Measurements from ENCODE around the gene USP48.

The USP48 gene

GRCh38 chr1:21662426-21663247 is 120.3 kb downstream of the USP48 start:
- Histone ChIP-seq H3K36me3 (ENCODE audit: insufficient read depth, low read length) (no peaks in the 10 kb centered on the region), H3K9me3 (replicated peaks; ENCODE audit: low read length) (no peaks in the 10 kb centered on the region), H3K9ac (ENCODE audit: low read depth, low read length) (no peak overlapping the region), H3K27me3 (ENCODE audit: control insufficient read depth, insufficient read depth, low read length) (peaks cover 78% of the 10 kb centered on the region), H3K4me2 (ENCODE audit: low read length) (no peak overlapping the region), H3K4me3 (ENCODE audit: low read length) (no peak overlapping the region), H3K4me1 (ENCODE audit: control insufficient read depth, insufficient read depth, low read length) (peaks cover 10% of the 10 kb centered on the region)

- Histone ChIP-seq H3K36me3 (ENCODE audit: insufficient read depth, low read length) (no peaks in the 10 kb centered on the region), H3K4me2 (ENCODE audit: low read length) (no peak overlapping the region), H3K4me1 (ENCODE audit: control insufficient read depth, insufficient read depth, low read length) (peaks cover 10% of the 10 kb centered on the region), H3K4me3 (ENCODE audit: low read length) (no peak overlapping the region), H3K9me3 (replicated peaks; ENCODE audit: low read length) (no peaks in the 10 kb centered on the region), H3K9ac (ENCODE audit: low read depth, low read length) (no peak overlapping the region), H3K27me3 (ENCODE audit: control insufficient read depth, insufficient read depth, low read length) (peaks cover 73% of the 10 kb centered on the region)
These were observed 121.1 kb downstream of the USP48 start for GRCh38 chr1:21661886-21662285.

- Histone ChIP-seq H3K9ac (ENCODE audit: low read depth, low read length) (no peak overlapping the region), H3K27me3 (ENCODE audit: control insufficient read depth, insufficient read depth, low read length) (peaks cover 64% of the 10 kb centered on the region), H3K4me2 (ENCODE audit: low read length) (no peak overlapping the region), H3K9me3 (replicated peaks; ENCODE audit: low read length) (no peaks in the 10 kb centered on the region), H3K36me3 (ENCODE audit: insufficient read depth, low read length) (no peaks in the 10 kb centered on the region), H3K4me1 (ENCODE audit: control insufficient read depth, insufficient read depth, low read length) (peaks cover 4% of the 10 kb centered on the region), H3K4me3 (ENCODE audit: low read length) (no peak overlapping the region)
These were observed 123.0 kb downstream of the USP48 start for GRCh38 chr1:21659924-21660326.

GRCh38 chr1:21659099-21659923 is 123.6 kb downstream of the USP48 start:
- no peak overlapping the region for H3K9ac ChIP-seq (ENCODE audit: low read depth, low read length)
- peaks cover 61% of the 10 kb centered on the region for H3K27me3 ChIP-seq (ENCODE audit: control insufficient read depth, insufficient read depth, low read length)
- peak overlapping the region; percentile 51 for H3K4me3 ChIP-seq (ENCODE audit: low read length)
- H3K4me1 ChIP-seq (ENCODE audit: control insufficient read depth, insufficient read depth, low read length): peaks cover 4% of the 10 kb centered on the region
- H3K36me3 ChIP-seq (ENCODE audit: insufficient read depth, low read length): no peaks in the 10 kb centered on the region
- no peaks in the 10 kb centered on the region for H3K9me3 ChIP-seq (replicated peaks; ENCODE audit: low read length)
- H3K4me2 ChIP-seq (ENCODE audit: low read length): peak overlapping the region; percentile 74

DNA sequence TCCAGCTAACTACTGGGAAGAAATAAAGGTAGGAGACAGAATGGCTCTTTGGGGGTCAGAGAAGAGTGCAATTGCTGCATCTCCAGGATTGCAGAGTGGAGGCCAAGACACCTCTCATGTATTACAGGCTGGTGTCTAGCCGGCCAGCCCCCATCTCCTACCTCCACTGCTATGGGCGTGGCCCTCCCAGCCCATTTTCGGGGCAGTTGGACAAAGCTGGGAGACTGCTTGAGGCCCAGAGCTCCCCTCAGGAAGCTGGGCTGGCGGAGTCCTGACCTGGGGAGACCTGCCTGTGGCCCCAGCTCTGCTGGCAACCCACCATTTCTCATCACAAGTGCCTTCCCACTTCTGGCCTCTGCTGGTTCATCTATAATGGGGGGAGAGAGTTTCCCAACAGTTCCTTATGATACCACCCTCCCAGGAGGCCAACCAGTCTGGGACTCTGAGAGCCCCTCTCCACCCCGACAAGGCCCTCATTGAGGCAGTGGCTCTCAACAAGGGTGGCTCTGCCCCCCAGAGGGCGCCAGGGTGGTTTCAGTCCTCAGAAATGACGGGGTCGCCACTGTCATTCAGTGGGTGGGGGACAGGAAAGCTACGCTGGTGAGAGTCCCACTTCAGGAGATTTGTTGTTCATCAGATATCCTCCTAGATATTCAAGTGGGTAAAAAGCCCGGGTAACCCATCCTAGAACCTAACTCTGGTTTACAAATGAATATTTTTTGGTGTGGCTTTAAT is 125.3 kb downstream of the USP48 start:
- H3K9me3 ChIP-seq (replicated peaks; ENCODE audit: low read length): no peaks in the 10 kb centered on the region
- H3K4me1 ChIP-seq (ENCODE audit: control insufficient read depth, insufficient read depth, low read length): peaks cover 4% of the 10 kb centered on the region
- H3K27me3 ChIP-seq (ENCODE audit: control insufficient read depth, insufficient read depth, low read length): peaks cover 54% of the 10 kb centered on the region
- no peak overlapping the region for H3K9ac ChIP-seq (ENCODE audit: low read depth, low read length)
- no peak overlapping the region for H3K4me3 ChIP-seq (ENCODE audit: low read length)
- no peak overlapping the region for H3K4me2 ChIP-seq (ENCODE audit: low read length)
- no peaks in the 10 kb centered on the region for H3K36me3 ChIP-seq (ENCODE audit: insufficient read depth, low read length)

- H3K27me3 ChIP-seq (ENCODE audit: control insufficient read depth, insufficient read depth, low read length): peaks cover 50% of the 10 kb centered on the region
- H3K36me3 ChIP-seq (ENCODE audit: insufficient read depth, low read length): no peaks in the 10 kb centered on the region
- no peak overlapping the region for H3K4me3 ChIP-seq (ENCODE audit: low read length)
- no peak overlapping the region for H3K4me2 ChIP-seq (ENCODE audit: low read length)
- H3K9me3 ChIP-seq (replicated peaks; ENCODE audit: low read length): no peaks in the 10 kb centered on the region
- peaks cover 9% of the 10 kb centered on the region for H3K4me1 ChIP-seq (ENCODE audit: control insufficient read depth, insufficient read depth, low read length)
- H3K9ac ChIP-seq (ENCODE audit: low read depth, low read length): no peak overlapping the region
These were observed 127.2 kb downstream of the USP48 start for GRCh38 chr1:21655748-21656147.

DNA sequence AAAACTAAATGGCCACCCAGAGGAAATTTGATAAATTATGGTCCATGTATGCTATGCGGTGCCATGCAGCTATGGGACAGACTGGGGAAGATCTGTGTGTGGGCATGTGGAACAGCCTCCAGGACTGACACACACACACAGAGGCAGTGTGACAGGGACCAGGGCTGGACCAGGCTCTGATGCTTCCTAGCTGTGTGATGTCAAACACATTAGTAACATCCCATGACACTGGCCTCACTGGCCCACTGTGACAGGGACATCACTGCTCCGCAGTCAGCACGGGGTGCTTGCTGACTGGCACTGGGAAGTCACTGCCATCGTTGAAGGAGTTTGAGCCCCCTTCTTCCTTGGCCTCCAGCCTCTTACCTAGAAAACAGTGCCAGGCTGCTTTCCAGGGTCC is 127.7 kb downstream of the USP48 start:
- Histone ChIP-seq H3K36me3 (ENCODE audit: insufficient read depth, low read length) (no peaks in the 10 kb centered on the region), H3K4me2 (ENCODE audit: low read length) (no peak overlapping the region), H3K9me3 (replicated peaks; ENCODE audit: low read length) (no peaks in the 10 kb centered on the region), H3K4me1 (ENCODE audit: control insufficient read depth, insufficient read depth, low read length) (peaks cover 9% of the 10 kb centered on the region), H3K4me3 (ENCODE audit: low read length) (no peak overlapping the region), H3K27me3 (ENCODE audit: control insufficient read depth, insufficient read depth, low read length) (peaks cover 52% of the 10 kb centered on the region), H3K9ac (ENCODE audit: low read depth, low read length) (no peak overlapping the region)

- Histone ChIP-seq H3K27me3 (ENCODE audit: control insufficient read depth, insufficient read depth, low read length) (peaks cover 53% of the 10 kb centered on the region), H3K9ac (ENCODE audit: low read depth, low read length) (no peak overlapping the region), H3K9me3 (replicated peaks; ENCODE audit: low read length) (no peaks in the 10 kb centered on the region), H3K36me3 (ENCODE audit: insufficient read depth, low read length) (no peaks in the 10 kb centered on the region), H3K4me2 (ENCODE audit: low read length) (no peak overlapping the region), H3K4me3 (ENCODE audit: low read length) (no peak overlapping the region), H3K4me1 (ENCODE audit: control insufficient read depth, insufficient read depth, low read length) (peaks cover 6% of the 10 kb centered on the region)
These were observed 128.7 kb downstream of the USP48 start for GRCh38 chr1:21654209-21654608.

GRCh38 chr1:21653744-21654100 is 129.2 kb downstream of the USP48 start:
- Histone ChIP-seq H3K4me2 (ENCODE audit: low read length) (no peak overlapping the region), H3K4me1 (ENCODE audit: control insufficient read depth, insufficient read depth, low read length) (peaks cover 5% of the 10 kb centered on the region), H3K4me3 (ENCODE audit: low read length) (no peak overlapping the region), H3K27me3 (ENCODE audit: control insufficient read depth, insufficient read depth, low read length) (peaks cover 58% of the 10 kb centered on the region), H3K9ac (ENCODE audit: low read depth, low read length) (no peak overlapping the region), H3K36me3 (ENCODE audit: insufficient read depth, low read length) (no peaks in the 10 kb centered on the region), H3K9me3 (replicated peaks; ENCODE audit: low read length) (no peaks in the 10 kb centered on the region)

- no peak overlapping the region for H3K4me2 ChIP-seq (ENCODE audit: low read length)
- H3K4me1 ChIP-seq (ENCODE audit: control insufficient read depth, insufficient read depth, low read length): peaks cover 5% of the 10 kb centered on the region
- H3K36me3 ChIP-seq (ENCODE audit: insufficient read depth, low read length): no peaks in the 10 kb centered on the region
- H3K9me3 ChIP-seq (replicated peaks; ENCODE audit: low read length): no peaks in the 10 kb centered on the region
- H3K4me3 ChIP-seq (ENCODE audit: low read length): no peak overlapping the region
- no peak overlapping the region for H3K9ac ChIP-seq (ENCODE audit: low read depth, low read length)
- H3K27me3 ChIP-seq (ENCODE audit: control insufficient read depth, insufficient read depth, low read length): peaks cover 60% of the 10 kb centered on the region
These were observed 129.8 kb downstream of the USP48 start for GRCh38 chr1:21652937-21653743.
